Measurements from ENCODE around the gene AHRR.

AHRR gene

DNA sequence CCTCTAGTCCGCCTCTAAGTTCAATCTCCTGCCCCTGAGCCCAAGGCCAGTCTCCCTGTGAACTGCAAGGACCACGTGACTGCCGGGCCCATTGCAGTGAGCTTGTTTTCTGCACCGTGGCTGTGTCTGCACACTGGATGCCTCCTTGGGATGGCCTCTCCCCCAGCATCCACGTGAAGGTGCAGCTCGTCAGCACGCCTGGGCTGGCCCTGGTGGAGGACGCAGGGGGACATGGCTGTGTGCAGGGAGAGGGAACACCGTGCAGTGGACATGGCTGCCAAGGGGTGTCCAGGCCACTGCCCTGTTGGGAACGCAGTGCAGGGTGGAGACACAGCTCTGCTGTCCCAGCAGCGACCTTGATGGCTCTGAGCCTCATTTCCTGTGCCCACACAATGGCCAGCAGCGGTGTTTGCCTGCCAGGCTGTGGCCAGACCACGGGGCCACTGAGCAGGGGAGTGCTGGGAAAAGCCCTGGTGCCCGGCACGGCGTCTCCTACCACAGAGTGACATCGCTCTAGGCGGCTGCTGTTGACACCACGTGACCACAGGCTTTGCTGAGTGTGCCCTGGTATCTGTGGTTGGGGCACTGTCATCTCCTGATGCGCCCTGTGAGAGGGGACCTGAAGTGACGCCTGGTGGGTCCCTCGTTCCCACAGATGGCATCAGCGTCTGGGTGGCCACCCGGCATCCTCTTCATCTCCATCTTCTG, 94.6 kb downstream of the AHRR start:
- DNase-seq (ENCODE audit: low read depth) = no peak

DNA sequence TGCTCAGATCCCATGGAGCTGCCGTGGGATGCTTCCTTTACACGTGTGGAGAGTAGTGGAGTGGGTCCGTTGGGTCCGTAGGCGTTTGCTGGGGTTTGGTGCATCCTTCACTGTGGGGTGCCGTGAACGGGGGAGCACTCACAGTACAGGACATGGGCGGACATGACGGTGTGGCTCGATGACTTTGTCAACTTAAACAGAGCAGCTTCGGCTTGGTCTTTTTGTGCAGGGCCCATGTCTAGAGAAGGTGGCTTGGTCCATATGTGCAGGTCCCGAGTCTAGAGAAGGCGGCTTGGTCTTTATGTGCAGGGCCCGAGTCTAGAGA, 95.1 kb downstream of the AHRR start:
- DNase-seq (ENCODE audit: low read depth) = no peak

DNA sequence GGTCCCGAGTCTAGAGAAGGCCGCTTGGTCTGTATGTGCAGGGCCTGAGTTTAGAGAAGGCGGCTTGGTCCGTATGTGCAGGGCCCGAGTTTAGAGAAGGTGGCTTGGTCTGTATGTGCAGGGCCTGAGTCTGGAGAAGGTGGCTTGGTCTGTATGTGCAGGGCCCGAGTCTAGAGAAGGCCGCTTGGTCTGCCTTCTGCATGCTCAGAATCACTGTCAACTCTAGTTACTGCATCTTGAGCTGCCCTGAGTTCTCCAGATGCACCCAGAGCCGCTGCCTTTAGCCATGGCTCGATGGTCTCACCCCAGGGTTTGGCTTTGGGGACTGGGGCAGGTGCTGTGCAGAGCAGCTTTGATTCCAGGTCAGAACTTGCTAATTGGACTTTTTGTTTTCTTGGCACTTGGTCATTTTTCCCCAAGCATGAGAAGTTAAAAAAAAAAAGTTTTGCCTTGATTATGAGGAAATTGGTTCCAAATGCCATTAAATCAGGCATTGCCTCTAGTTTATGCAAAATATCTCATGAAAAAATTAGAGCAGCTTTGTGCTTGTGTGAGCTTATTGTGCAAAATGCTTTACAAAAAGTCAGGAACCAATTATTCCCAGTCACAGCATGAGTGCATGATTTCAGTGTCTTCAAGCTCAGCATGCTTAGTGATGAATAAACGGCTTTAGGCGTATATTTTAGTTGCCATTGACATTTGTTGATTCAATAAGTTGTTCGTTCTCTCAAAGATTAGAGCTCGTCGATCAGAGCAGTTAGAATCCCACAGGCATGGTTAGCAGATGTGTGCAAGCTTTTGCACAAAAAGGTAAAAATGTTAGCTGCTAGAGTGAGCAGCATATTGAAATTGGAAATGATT, 96.0 kb downstream of the AHRR start:
- DNase-seq (ENCODE audit: low read depth) = no peak

DNA sequence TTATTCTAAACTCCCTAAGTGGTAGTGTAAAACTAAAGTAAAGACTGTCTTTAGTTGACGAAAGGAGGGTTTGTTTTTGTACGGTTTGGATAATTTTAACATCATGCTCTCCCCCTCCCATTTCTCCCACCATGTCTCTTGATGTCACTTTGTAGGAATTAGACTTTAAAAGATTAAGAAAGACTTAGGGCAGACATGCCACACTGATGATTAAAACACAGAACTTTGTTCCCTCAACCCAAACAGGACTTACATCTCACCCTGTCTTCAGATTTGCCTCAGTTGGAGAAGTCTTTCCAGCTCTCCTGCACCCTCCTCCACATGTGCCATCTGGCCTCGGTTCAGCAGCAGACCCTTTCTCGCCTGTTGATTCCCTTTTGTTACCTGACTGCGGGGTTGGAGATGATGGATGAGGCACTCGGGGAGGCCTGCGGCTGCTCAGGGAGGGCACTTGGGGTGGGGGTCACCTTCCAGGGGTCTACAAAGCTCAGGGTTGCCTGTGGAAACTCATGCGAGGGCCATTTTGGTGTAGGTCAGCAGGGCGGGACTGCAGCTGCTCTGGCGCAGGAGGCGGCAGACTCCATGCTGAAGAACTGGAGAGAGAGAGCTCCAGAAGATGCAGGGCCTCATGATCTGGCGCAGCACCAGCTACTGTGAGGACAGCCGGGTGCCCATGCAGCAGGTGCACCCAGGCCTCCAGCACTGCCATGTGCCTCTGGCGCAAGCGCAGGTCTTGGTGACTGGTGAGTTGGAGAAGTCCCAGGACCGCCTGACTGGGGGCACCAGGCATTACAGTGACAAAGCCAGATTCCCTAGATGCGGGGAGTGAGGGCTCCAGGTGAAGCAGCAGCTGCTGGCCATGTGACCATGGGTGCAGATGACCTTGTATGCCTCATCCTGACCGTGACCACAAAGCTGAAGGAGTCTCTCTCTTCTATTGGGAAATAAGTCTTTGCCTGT, 96.9 kb downstream of the AHRR start:
- no peak for DNase-seq (ENCODE audit: low read depth)

DNA sequence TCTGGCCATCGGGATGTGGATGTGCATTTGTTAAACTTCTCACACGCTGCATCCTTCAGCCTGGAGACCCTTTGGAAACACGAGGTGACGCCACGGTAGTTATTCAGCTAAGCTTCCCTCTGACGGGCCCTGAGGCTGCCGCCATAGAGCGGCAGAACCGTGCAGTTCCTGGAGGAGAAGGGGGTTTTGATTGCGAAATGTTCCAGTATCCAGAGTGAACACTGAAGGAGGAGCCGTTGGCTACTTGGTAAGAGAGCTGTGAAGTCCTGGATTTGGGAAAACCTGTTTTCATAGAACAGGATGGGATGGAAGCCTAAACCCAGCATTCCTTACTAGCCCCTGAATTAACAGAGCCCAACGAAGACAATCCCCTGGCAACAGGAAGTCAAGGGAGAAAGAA, 98.5 kb downstream of the AHRR start:
- DNase-seq (ENCODE audit: low read depth) = no peak

DNA sequence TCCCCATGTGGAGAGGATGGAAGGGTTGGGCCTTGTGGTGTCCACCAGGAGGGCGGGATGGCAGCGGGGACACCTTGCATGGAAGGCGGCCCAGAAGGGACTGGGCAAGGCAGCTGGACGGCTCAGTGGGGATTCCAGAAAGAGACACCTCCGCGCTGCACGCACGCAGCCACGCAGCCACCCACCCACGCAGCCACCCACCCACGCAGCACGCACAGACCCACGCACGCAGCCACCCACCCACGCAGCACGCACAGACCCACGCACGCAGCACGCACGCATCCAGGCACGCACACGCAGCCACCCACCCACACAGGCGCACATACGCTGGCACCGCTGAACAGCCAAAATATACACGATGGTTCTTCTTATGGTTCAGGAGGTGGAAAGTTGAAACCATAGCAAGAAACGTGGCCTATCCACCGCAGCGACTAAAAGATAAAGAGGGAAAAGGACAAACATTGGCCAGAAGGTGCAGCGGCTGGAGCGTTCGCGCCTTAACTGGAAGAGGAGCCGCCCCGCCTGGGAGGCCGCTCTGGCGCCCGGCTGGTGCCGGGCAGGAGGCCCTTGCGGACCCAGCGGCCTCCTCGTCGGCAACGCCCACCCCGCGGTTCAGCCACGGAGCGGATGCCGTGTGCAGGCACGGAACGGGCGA, 99.2 kb downstream of the AHRR start:
- no peak for DNase-seq (ENCODE audit: low read depth)

DNA sequence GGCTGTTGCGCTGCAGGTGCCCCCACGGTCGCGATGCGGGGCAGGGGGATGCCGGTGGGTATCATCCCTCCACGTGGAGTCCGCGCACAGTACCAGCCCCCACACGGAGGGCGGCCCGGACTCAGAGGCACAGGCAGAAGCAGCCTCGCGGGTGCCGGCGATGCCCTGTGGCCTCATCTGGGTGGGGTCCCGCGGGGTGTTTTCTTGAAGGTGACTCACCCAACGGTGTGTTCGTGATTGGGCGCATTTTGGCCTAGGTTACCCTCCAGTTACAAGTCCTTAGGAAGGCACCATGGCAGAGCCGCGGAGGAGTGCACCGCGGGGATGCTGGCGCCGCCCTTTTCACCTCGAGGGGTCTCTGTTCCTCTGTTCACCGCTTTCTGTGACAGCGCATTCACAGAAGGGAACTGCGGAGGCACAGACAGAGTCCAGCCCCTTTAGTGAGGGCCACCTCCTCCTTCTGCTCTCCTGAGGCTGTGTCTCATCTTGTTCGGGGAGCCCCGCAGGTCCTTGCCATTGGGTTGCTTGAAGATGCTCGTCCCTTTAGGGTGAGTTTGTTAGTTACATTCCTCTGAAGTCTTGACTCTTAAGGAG, 99.9 kb downstream of the AHRR start:
- DNase-seq (ENCODE audit: low read depth) = no peak

DNA sequence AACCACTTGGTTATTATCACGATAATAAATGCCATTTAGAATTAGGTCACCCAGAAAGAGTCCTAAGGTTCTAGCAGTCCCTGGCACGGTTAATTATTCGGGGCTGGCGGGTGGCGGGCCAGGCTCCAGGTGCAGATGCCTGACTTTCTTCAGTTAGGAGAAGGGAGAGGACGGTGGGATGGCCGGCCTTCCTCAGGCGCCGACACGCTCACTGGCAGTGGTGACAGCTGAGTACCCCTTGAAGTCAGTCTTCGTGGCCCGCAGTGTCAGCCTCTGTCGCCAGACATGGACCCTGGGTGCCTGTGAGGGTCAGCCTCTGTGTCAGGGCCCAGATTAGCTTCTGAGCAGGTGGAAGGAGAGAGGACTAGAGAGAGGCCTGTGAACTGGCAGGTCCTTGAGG, 100.4 kb downstream of the AHRR start:
- DNase-seq (ENCODE audit: low read depth) = no peak

DNA sequence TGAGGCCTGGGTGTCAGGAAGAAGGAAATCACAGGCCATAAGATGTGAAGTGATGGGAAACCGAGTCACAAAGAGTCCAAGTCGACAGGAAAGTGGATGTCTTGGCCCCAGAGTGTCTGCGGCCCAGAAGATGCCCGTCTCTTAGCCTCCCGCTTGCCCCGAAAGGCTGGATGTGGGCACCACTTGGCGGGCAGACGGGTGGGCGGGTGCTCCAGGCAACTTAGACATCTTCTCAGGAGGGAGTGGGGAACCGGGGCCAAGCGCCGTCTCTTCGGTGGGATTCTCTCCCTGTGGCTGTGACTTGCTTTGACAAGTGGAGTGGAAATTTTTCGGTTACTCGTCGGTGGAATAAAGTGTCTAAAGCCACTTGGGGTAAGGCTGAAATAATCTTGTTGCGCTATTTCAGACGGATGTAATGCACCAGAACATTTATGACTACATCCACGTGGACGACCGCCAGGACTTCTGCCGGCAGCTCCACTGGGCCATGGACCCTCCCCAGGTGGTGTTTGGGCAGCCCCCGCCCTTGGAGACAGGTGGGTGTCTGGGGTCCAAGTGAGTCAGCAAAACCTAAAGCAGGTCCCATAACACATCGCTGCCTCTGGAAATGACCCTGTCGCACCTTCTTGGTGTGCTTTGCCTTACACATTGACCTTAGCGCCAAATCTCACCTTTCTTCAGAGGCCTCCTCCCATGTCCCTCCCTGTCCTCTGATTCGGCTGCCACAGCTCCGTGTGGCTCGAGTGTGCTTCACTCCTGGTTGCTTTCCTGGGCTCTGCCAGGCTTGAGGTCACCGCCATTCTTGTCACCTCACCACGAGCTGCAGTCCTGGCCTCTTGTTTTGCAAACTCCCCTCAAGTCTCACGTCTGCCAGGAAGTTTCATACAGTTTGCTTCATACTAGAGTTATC, 101.1 kb downstream of the AHRR start:
- DNase-seq (ENCODE audit: low read depth) = no peak

DNA sequence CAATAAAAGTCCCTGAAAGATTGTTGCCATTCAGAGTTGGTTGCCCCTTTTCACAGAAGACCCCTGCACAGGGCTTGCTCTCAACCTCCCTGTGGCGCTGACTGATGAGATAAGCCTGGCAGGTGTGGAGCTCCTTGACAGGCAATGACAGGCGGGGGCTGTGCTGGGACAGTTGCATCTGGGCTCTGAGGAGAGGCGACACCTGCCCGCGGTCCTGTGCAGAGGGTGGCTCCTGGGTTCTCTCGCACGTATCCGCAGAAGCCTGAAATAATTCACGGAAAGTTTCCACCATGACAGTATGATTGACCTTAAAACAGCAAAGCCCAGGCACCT, 101.7 kb downstream of the AHRR start:
- DNase-seq (ENCODE audit: low read depth) = no peak

DNA sequence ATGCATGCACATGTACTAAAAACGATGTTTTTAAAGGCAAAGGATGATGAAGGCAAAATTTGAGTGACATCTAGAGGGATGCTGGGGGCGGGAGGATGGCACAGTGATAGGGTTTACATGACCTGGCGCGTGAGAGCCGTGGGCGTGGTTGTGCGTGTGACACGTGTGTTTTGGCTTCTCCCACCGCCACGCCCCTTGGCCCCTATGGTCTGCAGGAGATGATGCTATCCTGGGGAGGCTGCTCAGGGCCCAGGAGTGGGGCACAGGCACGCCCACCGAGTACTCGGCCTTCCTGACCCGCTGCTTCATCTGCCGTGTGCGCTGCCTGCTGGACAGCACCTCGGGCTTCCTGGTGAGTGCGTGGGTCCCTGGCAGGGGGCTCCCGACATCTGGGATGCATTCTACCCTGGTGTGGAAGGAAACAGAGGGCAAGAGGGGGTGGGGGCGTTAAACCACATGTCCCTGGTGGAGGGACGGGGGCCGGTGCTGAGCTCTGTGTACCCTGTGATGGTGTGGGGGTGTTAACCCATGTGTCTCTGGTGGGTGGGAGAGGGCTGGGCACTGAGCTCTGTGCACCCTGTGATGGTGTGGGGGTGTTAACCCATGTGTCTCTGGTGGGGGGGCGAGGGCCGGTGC, 102.2 kb downstream of the AHRR start:
- no peak for DNase-seq (ENCODE audit: low read depth)

DNA sequence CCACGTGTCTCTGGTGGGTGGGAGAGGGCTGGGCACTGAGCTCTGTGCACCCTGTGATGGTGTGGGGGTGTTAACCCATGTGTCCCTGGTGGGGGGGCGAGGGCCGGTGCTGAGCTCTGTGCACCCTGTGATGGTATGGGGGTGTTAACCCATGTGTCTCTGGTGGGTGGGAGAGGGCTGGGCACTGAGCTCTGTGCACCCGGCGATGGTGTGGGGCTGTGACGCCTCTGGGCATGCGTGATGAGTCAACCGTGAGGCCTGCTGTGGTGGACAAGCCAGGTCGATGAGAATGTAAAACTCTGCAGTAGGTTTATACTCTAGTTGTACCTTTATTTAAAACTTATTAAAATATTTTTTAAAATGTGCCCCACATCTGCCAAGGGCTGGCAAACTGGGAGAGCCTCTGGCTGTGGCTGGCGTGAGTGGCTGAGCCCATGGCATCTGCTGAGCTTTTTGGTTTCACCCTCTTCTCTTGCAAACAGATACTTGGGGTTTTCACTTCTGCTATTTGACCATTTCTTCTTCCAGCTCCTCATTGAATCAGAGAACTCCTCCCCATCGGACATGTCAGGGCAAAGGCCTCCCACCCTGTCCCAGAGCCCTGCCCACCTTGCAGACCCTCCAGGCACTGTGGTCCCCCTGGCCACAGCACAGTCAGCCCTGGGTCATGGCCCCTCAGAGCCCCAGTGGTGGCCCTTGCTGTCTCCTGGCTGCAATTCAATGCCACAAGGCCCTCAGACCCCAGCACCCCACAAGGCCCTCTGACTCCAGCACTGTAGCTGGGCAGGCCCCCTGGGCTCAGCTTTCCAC, 103.0 kb downstream of the AHRR start:
- no peak for DNase-seq (ENCODE audit: low read depth)

DNA sequence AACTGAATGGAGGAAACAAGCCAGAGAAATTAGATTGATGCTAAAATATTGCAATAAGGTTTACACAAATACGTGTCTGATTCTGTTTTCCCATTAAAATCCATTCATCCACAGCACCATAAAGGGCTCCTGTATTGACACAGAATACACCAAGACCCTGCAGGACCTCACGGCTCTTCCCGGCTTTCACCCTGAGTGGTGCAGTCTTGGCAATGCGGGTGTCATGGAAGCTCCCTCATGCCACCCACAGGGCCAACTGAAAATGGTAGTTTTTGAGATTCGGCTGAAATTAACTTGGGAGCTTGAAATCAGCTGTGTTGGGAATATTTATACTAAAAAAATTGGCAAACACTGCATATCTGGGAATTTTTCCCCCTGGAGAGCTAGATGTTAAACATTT, 104.2 kb downstream of the AHRR start:
- no peak for DNase-seq (ENCODE audit: low read depth)

DNA sequence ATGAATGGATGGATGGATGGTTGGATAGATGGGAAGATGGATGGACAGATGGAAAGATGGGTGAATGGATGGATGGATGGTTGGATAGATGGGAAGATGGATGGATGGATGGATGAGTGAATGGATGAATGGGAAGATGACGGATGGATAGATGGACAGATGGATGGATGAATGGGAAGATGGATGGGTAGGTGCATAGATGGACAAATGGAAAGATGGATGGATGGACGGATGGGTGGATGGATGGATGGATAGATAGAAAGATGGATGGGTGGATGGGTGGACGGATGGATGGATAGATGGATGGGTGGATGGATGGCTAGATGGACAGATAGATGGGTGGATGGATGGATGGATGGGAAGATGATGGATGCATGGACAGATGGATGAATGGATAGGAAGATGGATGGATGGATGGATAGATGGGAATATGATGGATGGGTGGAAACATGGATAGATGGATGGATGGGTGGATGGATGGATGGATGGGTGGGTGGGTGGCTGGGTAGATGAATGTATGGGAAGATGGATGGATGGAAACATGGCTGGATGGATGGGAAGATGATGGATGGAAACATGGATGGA, 105.0 kb downstream of the AHRR start:
- DNase-seq (ENCODE audit: low read depth) = no peak

DNA sequence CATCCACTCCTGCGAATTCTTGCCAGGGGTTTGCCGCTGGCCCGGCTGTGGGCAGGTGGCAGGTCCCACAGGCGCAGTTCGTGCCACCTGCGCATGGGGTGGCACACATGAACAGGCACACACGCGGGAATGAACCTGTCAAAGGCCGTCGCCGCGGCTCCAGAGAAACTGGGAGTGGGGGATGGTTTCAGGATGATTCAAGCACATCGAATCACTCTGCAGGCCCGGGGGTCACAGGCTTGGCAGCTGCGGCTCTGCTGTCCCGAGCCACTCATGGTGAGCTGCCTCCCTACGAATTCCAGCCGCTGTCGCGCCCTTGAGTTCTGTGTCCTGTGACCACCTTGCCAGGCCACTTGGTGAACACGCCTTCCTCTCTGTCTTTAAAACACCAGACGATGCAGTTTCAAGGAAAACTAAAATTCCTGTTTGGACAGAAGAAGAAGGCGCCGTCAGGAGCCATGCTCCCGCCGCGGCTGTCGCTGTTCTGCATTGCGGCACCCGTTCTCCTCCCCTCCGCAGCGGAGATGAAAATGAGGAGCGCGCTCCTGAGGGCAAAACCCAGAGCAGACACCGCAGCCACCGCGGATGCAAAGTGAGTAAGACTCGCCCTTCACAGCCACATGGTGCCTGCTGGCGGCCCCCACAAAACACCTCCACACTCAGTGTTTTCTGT, 106.0 kb downstream of the AHRR start:
- DNase-seq (ENCODE audit: low read depth) = no peak

DNA sequence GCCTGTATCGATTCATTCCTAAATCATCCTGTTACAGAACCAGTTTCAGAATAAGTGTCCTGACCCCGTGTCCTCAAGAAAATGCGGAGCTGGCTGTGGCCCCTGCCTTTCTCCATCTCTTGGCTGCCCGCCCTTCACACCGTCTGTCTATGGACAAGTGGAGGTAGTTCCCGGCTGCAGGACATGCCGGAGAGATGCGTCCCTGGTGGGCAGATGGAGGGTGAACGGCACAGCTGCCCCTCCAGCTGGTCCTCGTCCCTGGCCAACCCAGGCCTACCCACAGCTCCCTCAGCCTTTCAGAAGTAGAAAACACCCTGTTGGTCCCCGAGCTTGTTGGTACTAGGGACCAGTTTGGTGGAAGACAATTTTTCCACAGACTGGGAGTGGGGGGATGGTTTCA, 106.7 kb downstream of the AHRR start:
- DNase-seq (ENCODE audit: low read depth) = no peak

DNA sequence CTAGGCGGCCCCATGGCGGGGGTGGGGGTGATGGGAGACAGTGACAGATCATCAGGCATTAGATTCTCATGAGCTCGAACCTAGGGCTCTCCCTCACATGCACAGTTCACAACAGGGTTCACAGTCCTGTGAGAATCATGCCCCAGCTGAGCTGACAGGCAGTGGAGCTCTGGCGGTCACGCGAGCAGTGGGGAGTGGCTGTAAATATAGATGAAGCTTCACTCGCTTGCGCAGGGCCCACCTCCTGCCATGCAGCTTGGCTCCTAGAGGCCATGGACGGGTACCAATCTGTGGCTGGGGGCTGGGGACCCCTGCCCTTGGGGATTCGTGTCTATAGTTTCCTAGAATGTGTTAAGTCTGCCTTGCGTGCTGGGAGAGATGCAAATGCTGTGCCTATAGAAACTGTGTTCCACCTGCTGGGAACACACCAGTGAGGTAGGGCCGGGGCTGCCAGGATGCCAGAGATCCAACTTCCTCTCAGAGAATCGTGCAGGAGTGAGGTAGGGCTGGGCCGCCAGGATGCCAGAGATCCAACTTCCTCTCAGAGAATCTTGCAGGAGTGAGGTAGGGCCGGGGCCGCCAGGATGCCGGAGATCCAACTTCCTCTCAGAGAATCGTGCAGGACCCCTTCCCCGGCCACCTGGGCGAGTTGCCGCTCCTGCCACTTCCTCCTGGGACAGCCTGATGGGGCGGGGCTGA, 107.4 kb downstream of the AHRR start:
- no peak for DNase-seq (ENCODE audit: low read depth)
